ENCODE measurements around the gene HFE. TPM values are rescaled to one million over a fixed set of nuclear protein-coding genes. Genes with fewer than 3 reads are reported as not detected.
"Not testable (repeated sequence)": the region's sequence is repeated elsewhere in the genome, so short reads cannot be mapped to it uniquely, and the experiment has no call there.

HFE gene
- total RNA-seq, 5 donors from 2014 or later (not counting 1 experiment from before 2014, with no cell fraction given) = 1.0 to 2.4 (median 1.8) TPM

- H3K27ac Mint-ChIP-seq = no peak overlapping the region
- Histone ChIP-seq H3K9me3 (no peaks in the 10 kb centered on the region), H3K27ac (ENCODE audit: low read length) (no peak overlapping the region), H3K27me3 (replicated peaks in 1 of 2; ENCODE audit: control insufficient read depth in 2 of 2, extremely low read depth in 1 of 2, insufficient read depth in 2 of 2, low read length in 1 of 2) (no peaks in the 10 kb centered on the region), H3K36me3 (ENCODE audit: control insufficient read depth in 2 of 2, extremely low read depth in 1 of 2, insufficient read depth in 1 of 2, low read length in 1 of 2) (no peaks in the 10 kb centered on the region), H3K4me1 (ENCODE audit: control insufficient read depth in 1 of 2, extremely low read depth in 1 of 2, insufficient read depth in 2 of 2, low read length in 2 of 2) (peaks cover 0 to 3% of the 10 kb centered on the region in 2 experiments), H3K4me3 (ENCODE audit: control insufficient read depth in 1 of 2, extremely low read depth in 1 of 2, low read length in 1 of 2) (no peak overlapping the region)
- no peaks in the 10 kb centered on the region for H3K36me3 Mint-ChIP-seq
- peaks cover 5 to 10% (median 10%) of the 10 kb centered on the region in 3 donors for H3K4me1 Mint-ChIP-seq
- ChIA-PET POLR2A (no interaction called here), CTCF (interaction anchor here in 1 of 2 donors (0.6 to 1.7 kb wide), 3 partner anchors 11 to 46 kb away, joined by 3 to 10 read pairs (median 4); partner anchors contain the start of gene HFE)
- ATAC-seq (replicated peaks in 1 of 4) = no peak
- no peaks in the 10 kb centered on the region for H3K27me3 Mint-ChIP-seq
- H3K9me3 Mint-ChIP-seq = no peaks in the 10 kb centered on the region
- WGBS (ENCODE audit: insufficient coverage) = 50% methylated on average over 1 of the region's 2 CpGs
- DNase-seq = no peak
- H3K4me3 Mint-ChIP-seq = no peak overlapping the region
Measured at GRCh38 chr6:26068036-26068435, 19.2 kb upstream of the HFE start.

- 74% methylated on average over 7 of the region's 7 CpGs for WGBS (ENCODE audit: insufficient coverage)
- peaks cover 2 to 3% of the 10 kb centered on the region in 2 donors for H3K27me3 Mint-ChIP-seq
- ChIA-PET POLR2A (no interaction called here), CTCF (interaction anchor here in 1 of 2 donors (0.7 kb wide), 1 partner anchor 26 kb away, joined by 4 read pairs; no protein-coding TSS in a partner anchor)
- no peaks in the 10 kb centered on the region for H3K9me3 ChIP-seq
- no peak overlapping the region for H3K4me3 Mint-ChIP-seq
- no peak for DNase-seq
- H3K27ac Mint-ChIP-seq = no peak overlapping the region
- peaks cover 0 to 4% (median under 1%) of the 10 kb centered on the region in 3 donors for H3K4me1 Mint-ChIP-seq
- no peaks in the 10 kb centered on the region for H3K36me3 Mint-ChIP-seq
- no peak overlapping the region for H3K4me3 ChIP-seq (ENCODE audit: control insufficient read depth in 1 of 2, extremely low read depth in 1 of 2, low read length in 1 of 2)
- no peak overlapping the region for H3K27ac ChIP-seq (ENCODE audit: low read length)
- H3K27me3 ChIP-seq (replicated peaks in 1 of 2; ENCODE audit: control insufficient read depth in 2 of 2, extremely low read depth in 1 of 2, insufficient read depth in 2 of 2, low read length in 1 of 2) = peaks cover 0 to 3% of the 10 kb centered on the region in 2 experiments
- peaks cover 0 to under 1% of the 10 kb centered on the region in 2 experiments for H3K4me1 ChIP-seq (ENCODE audit: control insufficient read depth in 1 of 2, extremely low read depth in 1 of 2, insufficient read depth in 2 of 2, low read length in 2 of 2)
- ATAC-seq (replicated peaks in 1 of 4) = no peak
- H3K36me3 ChIP-seq (ENCODE audit: control insufficient read depth in 2 of 2, extremely low read depth in 1 of 2, insufficient read depth in 1 of 2, low read length in 1 of 2) = no peaks in the 10 kb centered on the region
- no peaks in the 10 kb centered on the region for H3K9me3 Mint-ChIP-seq
Measured at GRCh38 chr6:26071135-26071534, 16.1 kb upstream of the HFE start.

- peaks cover 2 to 3% of the 10 kb centered on the region in 2 donors for H3K27me3 Mint-ChIP-seq
Measured at GRCh38 chr6:26075063-26075717, 12.0 kb upstream of the HFE start.

GRCh38 chr6:26078066-26078465 lies 9.2 kb upstream of the HFE start:
- H3K4me1 ChIP-seq (ENCODE audit: control insufficient read depth in 1 of 2, extremely low read depth in 1 of 2, insufficient read depth in 2 of 2, low read length in 2 of 2); ATAC-seq (replicated peaks in 1 of 4); H3K36me3 Mint-ChIP-seq; H3K4me3 Mint-ChIP-seq; H3K4me1 Mint-ChIP-seq; H3K36me3 ChIP-seq (ENCODE audit: control insufficient read depth in 2 of 2, extremely low read depth in 1 of 2, insufficient read depth in 1 of 2, low read length in 1 of 2); H3K27ac ChIP-seq (ENCODE audit: low read length); H3K9me3 Mint-ChIP-seq; H3K9me3 ChIP-seq; H3K27me3 ChIP-seq (replicated peaks in 1 of 2; ENCODE audit: control insufficient read depth in 2 of 2, extremely low read depth in 1 of 2, insufficient read depth in 2 of 2, low read length in 1 of 2); DNase-seq; H3K27ac Mint-ChIP-seq; H3K4me3 ChIP-seq (ENCODE audit: control insufficient read depth in 1 of 2, extremely low read depth in 1 of 2, low read length in 1 of 2); H3K27me3 Mint-ChIP-seq; POLR2A ChIA-PET: not testable (repeated sequence)
- no CpG with 5 or more reads among the region's 3 CpGs for WGBS (ENCODE audit: insufficient coverage)
- CTCF ChIA-PET = interaction anchor here in 1 of 2 donors (1.6 kb wide), 1 partner anchor 10 kb away, joined by 4 read pairs; no protein-coding TSS in a partner anchor

More at GRCh38 chr6:26075063-26075717, 12.0 kb upstream of the HFE start:
- Mint-ChIP-seq H3K4me3 (no peak overlapping the region), H3K36me3 (no peaks in the 10 kb centered on the region), H3K9me3 (no peaks in the 10 kb centered on the region), H3K27ac (no peak overlapping the region), H3K4me1 (peaks cover 0 to 4% (median 0%) of the 10 kb centered on the region in 3 donors)
- ATAC-seq (replicated peaks in 1 of 4) = no peak
- Histone ChIP-seq H3K4me3 (ENCODE audit: control insufficient read depth in 1 of 2, extremely low read depth in 1 of 2, low read length in 1 of 2) (no peak overlapping the region), H3K4me1 (ENCODE audit: control insufficient read depth in 1 of 2, extremely low read depth in 1 of 2, insufficient read depth in 2 of 2, low read length in 2 of 2) (no peaks in the 10 kb centered on the region), H3K9me3 (no peaks in the 10 kb centered on the region), H3K27me3 (replicated peaks in 1 of 2; ENCODE audit: control insufficient read depth in 2 of 2, extremely low read depth in 1 of 2, insufficient read depth in 2 of 2, low read length in 1 of 2) (peaks cover 0 to 3% of the 10 kb centered on the region in 2 experiments), H3K36me3 (ENCODE audit: control insufficient read depth in 2 of 2, extremely low read depth in 1 of 2, insufficient read depth in 1 of 2, low read length in 1 of 2) (no peaks in the 10 kb centered on the region), H3K27ac (ENCODE audit: low read length) (no peak overlapping the region)
- DNase-seq = no peak
- ChIA-PET CTCF (interaction anchor here in 1 of 2 donors (0.7 kb wide), 1 partner anchor 302 kb away, joined by 3 read pairs; no protein-coding TSS in a partner anchor), POLR2A (no interaction called here)
- WGBS (ENCODE audit: insufficient coverage) = 90% methylated on average over 9 of the region's 20 CpGs

GRCh38 chr6:26081096-26081495 lies 6.1 kb upstream of the HFE start:
- DNase-seq; H3K4me3 Mint-ChIP-seq; ATAC-seq (replicated peaks in 1 of 4); H3K27me3 Mint-ChIP-seq; H3K36me3 ChIP-seq (ENCODE audit: control insufficient read depth in 2 of 2, extremely low read depth in 1 of 2, insufficient read depth in 1 of 2, low read length in 1 of 2); H3K27me3 ChIP-seq (replicated peaks in 1 of 2; ENCODE audit: control insufficient read depth in 2 of 2, extremely low read depth in 1 of 2, insufficient read depth in 2 of 2, low read length in 1 of 2); H3K27ac Mint-ChIP-seq; H3K27ac ChIP-seq (ENCODE audit: low read length); H3K9me3 ChIP-seq; H3K9me3 Mint-ChIP-seq; H3K4me1 ChIP-seq (ENCODE audit: control insufficient read depth in 1 of 2, extremely low read depth in 1 of 2, insufficient read depth in 2 of 2, low read length in 2 of 2); H3K4me3 ChIP-seq (ENCODE audit: control insufficient read depth in 1 of 2, extremely low read depth in 1 of 2, low read length in 1 of 2); H3K36me3 Mint-ChIP-seq: not testable (repeated sequence)
- H3K4me1 Mint-ChIP-seq = peaks cover 5 to 10% (median 8%) of the 10 kb centered on the region in 3 donors
- no CpG with 5 or more reads among the region's 3 CpGs for WGBS (ENCODE audit: insufficient coverage)
- CTCF ChIA-PET = interaction anchor here (0.6 to 1.0 kb wide), 6 partner anchors 11 to 1717 kb away, joined by 3 to 5 read pairs (median 4); no protein-coding TSS in a partner anchor
- POLR2A ChIA-PET = interaction anchor here (0.6 to 0.7 kb wide), 4 partner anchors 7 to 331 kb away, joined by 3 to 9 read pairs (median 4); no protein-coding TSS in a partner anchor

- Mint-ChIP-seq H3K9me3 (no peaks in the 10 kb centered on the region), H3K4me3 (peak overlapping the region; percentile 86 to 87 (median 86)), H3K27ac (peak overlapping the region; percentile 86 to 90), H3K27me3 (no peaks in the 10 kb centered on the region), H3K4me1 (peaks cover 31 to 44% (median 32%) of the 10 kb centered on the region in 3 donors), H3K36me3 (peaks cover 3% of the 10 kb centered on the region)
- DNase-seq (peak in 31 of 35 experiments; percentile 8 to 77 (median 39)), ATAC-seq (replicated peaks in 1 of 4) (peak; percentile 98 to 99 (median 98))
- H3K9me3 ChIP-seq = no peaks in the 10 kb centered on the region
- ChIA-PET POLR2A (interaction anchor here (0.5 to 3.1 kb wide), 24 partner anchors 10 to 1065 kb away, joined by 3 to 19 read pairs (median 4); a partner anchor contains a TSS), CTCF (interaction anchor here (0.5 to 3.5 kb wide), 19 partner anchors 9 to 1041 kb away, joined by 3 to 39 read pairs (median 6); a partner anchor contains a TSS)
- no peaks in the 10 kb centered on the region for H3K36me3 ChIP-seq (ENCODE audit: control insufficient read depth in 2 of 2, extremely low read depth in 1 of 2, insufficient read depth in 1 of 2, low read length in 1 of 2)
- no peaks in the 10 kb centered on the region for H3K27me3 ChIP-seq (replicated peaks in 1 of 2; ENCODE audit: control insufficient read depth in 2 of 2, extremely low read depth in 1 of 2, insufficient read depth in 2 of 2, low read length in 1 of 2)
- WGBS (ENCODE audit: insufficient coverage) = 0% methylated on average over 1 of the region's 3 CpGs
- peak overlapping the region; percentile 60 for H3K27ac ChIP-seq (ENCODE audit: low read length)
- H3K4me3 ChIP-seq (ENCODE audit: control insufficient read depth in 1 of 2, extremely low read depth in 1 of 2, low read length in 1 of 2) = no peak overlapping the region
- H3K4me1 ChIP-seq (ENCODE audit: control insufficient read depth in 1 of 2, extremely low read depth in 1 of 2, insufficient read depth in 2 of 2, low read length in 2 of 2) = peaks cover 17 to 31% of the 10 kb centered on the region in 2 experiments
Measured at GRCh38 chr6:26086211-26086610, 1.0 kb upstream of the HFE start.

Data from T-cell (primary cell).